PC-9 (cell line): Measurements from ENCODE around the gene ELP4. TPM values are rescaled to one million over a fixed set of nuclear protein-coding genes. Genes with fewer than 3 reads are reported as not detected.

ENCODE experiments used
- BruUV-seq: library from RNA; stranded (reverse); fragments of 400-500 nt; replicated peaks from 2 replicates; lab custom pipeline; 2021; lab: Mats Ljungman, UMichigan
- CTCF ChIA-PET: fragments of 300-600 bp; sonication (Branson Sonifier 250); formaldehyde crosslinking; loops from one replicate; lab custom pipeline; 2022; ENCODE audit warnings: antibody characterized with exemption; lab: Charles Lee
- POLR2A ChIA-PET: fragments of 300-600 bp; sonication (Branson Sonifier 250); formaldehyde crosslinking; loops from one replicate; lab custom pipeline; 2022; ENCODE audit warnings: antibody characterized with exemption; ENCODE audit not compliant: unreplicated experiment; lab: Charles Lee
- DNase-seq, 2 experiments: peaks; one replicate each; pipeline versions ENCODE4 v3.0.0 to v3.0.0-alpha.2; 2015 to 2022; ENCODE audit warnings: mixed read lengths in 1 of 2
- H2AFZ ChIP-seq: fragments of 200-600 bp; sonication (generic); 2 replicates; pipeline ENCODE4 v1.8.1; 2017; ENCODE audit warnings: antibody characterized with exemption
- H3F3A ChIP-seq: fragments of 200-600 bp; sonication (generic); 2 replicates; pipeline ENCODE4 v1.8.1; 2017; ENCODE audit warnings: antibody characterized with exemption, mild to moderate bottlenecking, low read depth; ENCODE audit not compliant: insufficient read depth
- H3K27ac ChIP-seq: fragments of 200-600 bp; sonication (generic); 2 replicates; pipeline ENCODE4 v1.6.1; 2016; ENCODE audit warnings: mixed run types
- H3K27me3 ChIP-seq: fragments of 200-600 bp; sonication (generic); 2 replicates; pipeline ENCODE4 v1.6.1; 2016; ENCODE audit warnings: low read depth, mixed run types; ENCODE audit not compliant: insufficient read depth
- H3K36me3 ChIP-seq: fragments of 200-600 bp; sonication (generic); 2 replicates; pipeline ENCODE4 v1.6.1; 2016; ENCODE audit warnings: low read depth, mixed run types
- H3K4me1 ChIP-seq: fragments of 200-600 bp; sonication (generic); replicated peaks from 2 replicates; pipeline ENCODE4 v1.6.1; 2016; ENCODE audit warnings: mixed run types; ENCODE audit not compliant: insufficient read depth
- H3K4me2 ChIP-seq: fragments of 200-600 bp; sonication (generic); 2 replicates; pipeline ENCODE4 v1.6.1; 2017; ENCODE audit warnings: mixed run types
- H3K4me3 ChIP-seq: fragments of 200-600 bp; sonication (generic); 2 replicates; pipeline ENCODE4 v1.6.1; 2016; ENCODE audit warnings: mixed run types
- H3K79me2 ChIP-seq: fragments of 200-600 bp; sonication (generic); 2 replicates; pipeline ENCODE4 v1.6.1; 2017; ENCODE audit warnings: low read depth, mixed run types
- H3K9me2 ChIP-seq: fragments of 200-600 bp; sonication (generic); 2 replicates; pipeline ENCODE4 v1.8.1; 2017; ENCODE audit warnings: mild to moderate bottlenecking; ENCODE audit not compliant: insufficient read depth
- H3K9me3 ChIP-seq: fragments of 200-600 bp; sonication (generic); 2 replicates; pipeline ENCODE4 v1.8.1; 2016; ENCODE audit warnings: low read depth; ENCODE audit not compliant: insufficient read depth
- H4K20me1 ChIP-seq: fragments of 200-600 bp; sonication (generic); 2 replicates; pipeline ENCODE4 v1.8.1; 2017; ENCODE audit not compliant: insufficient read depth
- CTCF ChIP-seq: fragments of 200-600 bp; sonication (generic); conservative IDR thresholded peaks from 2 replicates; pipeline ENCODE4 v1.6.1; 2017; ENCODE audit warnings: mixed run types, antibody characterized with exemption, mild to moderate bottlenecking, moderate library complexity
- EZH2 ChIP-seq: fragments of 200-600 bp; sonication (generic); IDR thresholded peaks from 2 replicates; pipeline ENCODE4 v1.8.0; 2017; ENCODE audit warnings: antibody characterized with exemption, low read depth
- intact Hi-C: fragments of 100-400 bp; cut with micrococcal nuclease; formaldehyde crosslinking; loops from one replicate; pipeline ENCODE4 v1.10.0; 2022; ENCODE audit not compliant: unreplicated experiment
- total RNA-seq: library from RNA; stranded (reverse); gene quantifications from 2 replicates; pipeline ENCODE4 v1.2.3, GENCODE V29; 2021

Gene ELP4
- total RNA-seq, 1 experiment from 2014 or later, result 20.5 TPM

- ChIA-PET CTCF (interaction anchor here (0.5 kb wide), 1 partner anchor 25 kb away, joined by 3 read pairs; no protein-coding TSS in a partner anchor), POLR2A (no interaction called here)
- H3K27ac ChIP-seq, result no peak overlapping the region
- H3K36me3 ChIP-seq, result no peaks in the 10 kb centered on the region
- no peaks in the 10 kb centered on the region for H4K20me1 ChIP-seq
- H3K4me3 ChIP-seq, result no peak overlapping the region
- DNase-seq, result no peak
- BruUV-seq, result no TSS peak
- TF ChIP-seq EZH2 (no peak), CTCF (no peak)
- H3K79me2 ChIP-seq, result no peaks in the 10 kb centered on the region
- intact Hi-C loops, result no loop called here
- no peaks in the 10 kb centered on the region for H3K9me3 ChIP-seq
- H3K4me1 ChIP-seq, result no peaks in the 10 kb centered on the region
- H3F3A ChIP-seq, result no peaks in the 10 kb centered on the region
- no peak overlapping the region for H2AFZ ChIP-seq
- H3K9me2 ChIP-seq, result no peaks in the 10 kb centered on the region
- no peaks in the 10 kb centered on the region for H3K27me3 ChIP-seq
- no peak overlapping the region for H3K4me2 ChIP-seq
These were observed 145.9 kb downstream of the ELP4 start for GRCh38 chr11:31655483-31655882.

- H3K79me2 ChIP-seq, result no peaks in the 10 kb centered on the region
- no peaks in the 10 kb centered on the region for H4K20me1 ChIP-seq
- H2AFZ ChIP-seq, result no peak overlapping the region
- H3K9me3 ChIP-seq, result no peaks in the 10 kb centered on the region
- H3F3A ChIP-seq, result no peaks in the 10 kb centered on the region
- POLR2A ChIA-PET, result no interaction called here
- no peaks in the 10 kb centered on the region for H3K4me1 ChIP-seq
- no peak overlapping the region for H3K27ac ChIP-seq
- no peaks in the 10 kb centered on the region for H3K36me3 ChIP-seq
- TF ChIP-seq EZH2 (no peak), CTCF (no peak)
- no peak for DNase-seq
- no TSS peak for BruUV-seq
- intact Hi-C loops, result no loop called here
- no peaks in the 10 kb centered on the region for H3K27me3 ChIP-seq
- no peak overlapping the region for H3K4me2 ChIP-seq
- no peak overlapping the region for H3K4me3 ChIP-seq
- CTCF ChIA-PET, result no interaction called here
- H3K9me2 ChIP-seq, result no peaks in the 10 kb centered on the region
These were observed 146.5 kb downstream of the ELP4 start for GRCh38 chr11:31656051-31656450.

- ChIA-PET POLR2A (no interaction called here), CTCF (no interaction called here)
- DNase-seq, result no peak
- H3K4me2 ChIP-seq, result no peak overlapping the region
- H3K27ac ChIP-seq, result no peak overlapping the region
- no peaks in the 10 kb centered on the region for H3K9me3 ChIP-seq
- H2AFZ ChIP-seq, result no peak overlapping the region
- no peaks in the 10 kb centered on the region for H4K20me1 ChIP-seq
- intact Hi-C loops, result no loop called here
- no peaks in the 10 kb centered on the region for H3K4me1 ChIP-seq
- no peaks in the 10 kb centered on the region for H3K79me2 ChIP-seq
- H3K27me3 ChIP-seq, result no peaks in the 10 kb centered on the region
- no peaks in the 10 kb centered on the region for H3K36me3 ChIP-seq
- TF ChIP-seq CTCF (no peak), EZH2 (no peak)
- H3K9me2 ChIP-seq, result 0 out of 2 replicates have a peak, but pooled peaks cover 2% of the 10 kb centered on the region
- BruUV-seq, result no TSS peak
- no peaks in the 10 kb centered on the region for H3F3A ChIP-seq
- no peak overlapping the region for H3K4me3 ChIP-seq
These were observed 147.5 kb downstream of the ELP4 start for GRCh38 chr11:31657091-31657490.
